ENCODE measurements around the gene FKBP1A. TPM values are rescaled to one million over a fixed set of nuclear protein-coding genes. Genes with fewer than 3 reads are reported as not detected.
"Not testable (repeated sequence)": the region's sequence is repeated elsewhere in the genome, so short reads cannot be mapped to it uniquely, and the experiment has no call there.

Gene FKBP1A
- total RNA-seq, 3 donors from 2014 or later: 115 to 191 (median 128) TPM

DNA sequence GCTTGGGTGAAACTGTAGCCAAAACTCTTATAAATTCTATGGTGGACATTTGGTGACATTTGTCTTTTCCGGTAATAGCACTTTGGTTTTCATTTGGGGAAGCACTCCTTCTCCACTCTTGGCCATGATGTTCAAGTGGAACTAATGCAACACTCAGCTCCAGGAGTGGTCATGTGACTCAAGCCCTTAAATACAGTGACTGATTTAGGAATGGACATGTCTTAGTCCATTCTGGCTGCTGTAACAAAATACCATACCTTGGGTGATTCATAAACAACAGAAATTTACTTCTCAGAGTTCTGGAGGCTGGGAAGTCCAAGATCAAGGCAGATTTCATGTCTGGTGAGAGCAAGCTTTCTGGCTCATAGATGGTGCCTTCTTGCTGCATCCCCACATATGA is 10.8 kb upstream of the FKBP1A start:
- H3K4me3 ChIP-seq: no peak overlapping the region
- H3K27ac ChIP-seq: no peak overlapping the region
- TF ChIP-seq, protein P1, sequence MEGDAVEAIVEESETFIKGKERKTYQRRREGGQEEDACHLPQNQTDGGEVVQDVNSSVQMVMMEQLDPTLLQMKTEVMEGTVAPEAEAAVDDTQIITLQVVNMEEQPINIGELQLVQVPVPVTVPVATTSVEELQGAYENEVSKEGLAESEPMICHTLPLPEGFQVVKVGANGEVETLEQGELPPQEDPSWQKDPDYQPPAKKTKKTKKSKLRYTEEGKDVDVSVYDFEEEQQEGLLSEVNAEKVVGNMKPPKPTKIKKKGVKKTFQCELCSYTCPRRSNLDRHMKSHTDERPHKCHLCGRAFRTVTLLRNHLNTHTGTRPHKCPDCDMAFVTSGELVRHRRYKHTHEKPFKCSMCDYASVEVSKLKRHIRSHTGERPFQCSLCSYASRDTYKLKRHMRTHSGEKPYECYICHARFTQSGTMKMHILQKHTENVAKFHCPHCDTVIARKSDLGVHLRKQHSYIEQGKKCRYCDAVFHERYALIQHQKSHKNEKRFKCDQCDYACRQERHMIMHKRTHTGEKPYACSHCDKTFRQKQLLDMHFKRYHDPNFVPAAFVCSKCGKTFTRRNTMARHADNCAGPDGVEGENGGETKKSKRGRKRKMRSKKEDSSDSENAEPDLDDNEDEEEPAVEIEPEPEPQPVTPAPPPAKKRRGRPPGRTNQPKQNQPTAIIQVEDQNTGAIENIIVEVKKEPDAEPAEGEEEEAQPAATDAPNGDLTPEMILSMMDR (IDR thresholded peaks at IDR 0.05): no peak
- TF ChIP-seq POLR2A (IDR thresholded peaks at IDR 0.05) (no peak), POLR2AphosphoS5 (IDR thresholded peaks at IDR 0.05) (no peak)
- intact Hi-C loops (cut with DNase I; ENCODE audit: low total_unique reads): no loop called here
- no peak for DNase-seq (ENCODE audit: low spot score in 2 of 2)
- H3K27me3 ChIP-seq: no peaks in the 10 kb centered on the region
- H3K4me1 ChIP-seq: no peaks in the 10 kb centered on the region
- no peaks in the 10 kb centered on the region for H3K36me3 ChIP-seq
- H3K9me3 ChIP-seq: no peaks in the 10 kb centered on the region

DNA sequence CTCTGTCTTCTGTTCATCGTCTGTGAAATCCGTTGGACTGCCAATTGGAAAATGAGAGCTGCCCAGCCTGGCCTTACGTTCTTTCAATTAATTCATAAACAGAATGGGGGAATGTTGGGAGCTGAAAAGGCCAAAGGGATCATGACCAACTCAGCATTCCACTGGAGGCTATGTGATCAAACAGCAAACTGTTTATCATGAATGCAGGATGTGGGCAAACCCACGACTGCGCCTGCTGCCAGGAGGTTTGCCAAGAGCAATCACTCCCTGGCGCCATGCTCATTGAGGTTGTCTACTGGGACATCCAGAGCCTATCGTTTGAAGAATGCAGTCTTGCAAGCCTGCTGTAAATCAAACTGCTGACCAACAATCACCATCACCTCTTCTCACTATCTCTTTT is 9.3 kb upstream of the FKBP1A start:
- Histone ChIP-seq H3K4me3 (no peak overlapping the region), H3K27me3 (no peaks in the 10 kb centered on the region), H3K9me3 (no peaks in the 10 kb centered on the region), H3K4me1 (no peaks in the 10 kb centered on the region), H3K27ac (no peak overlapping the region), H3K36me3 (no peaks in the 10 kb centered on the region)
- no peak for DNase-seq (ENCODE audit: low spot score in 2 of 2)
- TF ChIP-seq POLR2A (IDR thresholded peaks at IDR 0.05) (no peak), POLR2AphosphoS5 (IDR thresholded peaks at IDR 0.05) (no peak)
- TF ChIP-seq, protein P1 (IDR thresholded peaks at IDR 0.05): no peak
- intact Hi-C loops (cut with DNase I; ENCODE audit: low total_unique reads): no loop called here

DNA sequence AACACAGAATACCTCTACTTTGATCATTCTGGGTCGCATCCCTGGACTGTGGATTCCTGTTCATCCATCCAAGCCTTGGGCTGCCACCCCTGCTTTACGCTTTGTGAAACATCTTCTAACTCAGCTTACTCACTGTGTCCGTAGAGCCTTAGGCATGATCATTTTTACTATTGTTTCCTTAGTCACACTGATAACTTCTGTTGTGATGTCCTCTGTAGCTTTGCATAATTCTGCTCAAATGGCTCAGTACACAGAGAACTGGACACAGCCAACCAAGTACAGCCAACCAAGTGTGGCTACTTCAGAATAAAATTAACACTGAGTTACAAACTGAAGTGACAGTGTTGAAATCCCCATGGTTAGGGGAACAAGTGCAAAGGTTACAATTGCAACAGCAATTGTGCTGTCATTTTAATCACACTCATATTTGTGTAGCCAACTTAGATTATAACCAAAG is 8.6 kb upstream of the FKBP1A start:
- no peaks in the 10 kb centered on the region for H3K9me3 ChIP-seq
- TF ChIP-seq, protein P1 (IDR thresholded peaks at IDR 0.05): no peak
- TF ChIP-seq POLR2AphosphoS5 (IDR thresholded peaks at IDR 0.05) (no peak), POLR2A (IDR thresholded peaks at IDR 0.05) (no peak)
- no peak for DNase-seq (ENCODE audit: low spot score in 2 of 2)
- intact Hi-C loops (cut with DNase I; ENCODE audit: low total_unique reads): no loop called here
- H3K27ac ChIP-seq: no peak overlapping the region
- H3K4me3 ChIP-seq: no peak overlapping the region
- no peaks in the 10 kb centered on the region for H3K27me3 ChIP-seq
- no peaks in the 10 kb centered on the region for H3K4me1 ChIP-seq
- no peaks in the 10 kb centered on the region for H3K36me3 ChIP-seq

DNA sequence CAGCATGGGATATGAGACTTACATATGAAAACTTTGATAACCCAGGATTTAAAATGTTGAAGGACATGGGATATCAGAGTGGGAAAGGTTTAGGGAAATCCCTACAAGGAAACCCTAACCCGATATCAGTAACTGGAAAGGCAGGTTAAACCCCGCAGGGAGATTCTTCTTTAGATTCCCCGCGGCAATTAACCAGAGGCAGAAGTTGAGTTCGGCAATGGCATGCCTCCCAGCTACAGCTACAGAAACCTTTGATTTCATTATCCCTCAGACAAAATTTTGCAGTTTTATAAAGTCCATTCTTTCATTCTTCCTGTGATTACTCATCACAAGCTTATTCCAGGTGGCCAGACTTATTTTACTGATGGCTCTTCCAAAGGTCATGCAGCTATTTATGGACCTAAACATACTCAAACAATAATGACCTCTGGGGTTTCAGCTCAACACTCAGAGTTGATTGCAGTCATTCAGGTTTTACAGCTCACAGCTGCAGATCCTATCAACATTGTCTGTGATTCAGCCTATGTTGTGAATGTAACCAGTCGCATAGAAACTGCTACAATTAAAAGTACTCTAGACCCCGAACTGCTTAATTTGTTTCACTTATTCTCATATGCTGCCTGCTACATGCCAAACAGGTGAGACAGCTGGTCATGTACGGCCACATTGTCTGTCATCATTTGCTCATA is 7.0 kb upstream of the FKBP1A start:
- DNase-seq (ENCODE audit: low spot score in 2 of 2): not testable (repeated sequence)

DNA sequence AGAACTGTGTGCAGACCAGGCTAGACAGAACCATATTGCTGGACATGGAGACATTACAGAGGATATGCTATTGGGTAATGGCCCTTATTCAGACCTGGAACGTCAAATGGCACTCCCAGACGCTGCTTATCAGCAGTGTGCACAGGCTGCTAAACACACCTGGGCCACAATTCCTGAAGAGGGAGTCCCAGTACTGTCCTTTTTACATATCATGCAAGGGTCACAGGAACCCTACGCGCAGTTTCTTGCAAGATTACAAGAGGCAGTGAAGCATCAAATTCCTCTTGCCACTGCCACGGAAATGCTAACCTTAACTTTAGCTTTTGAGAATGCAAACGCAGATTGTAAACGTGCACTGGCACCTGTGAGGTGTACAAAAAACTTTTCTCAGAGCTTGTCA is 5.3 kb upstream of the FKBP1A start:
- intact Hi-C loops (cut with DNase I; ENCODE audit: low total_unique reads); H3K4me1 ChIP-seq; DNase-seq (ENCODE audit: low spot score in 2 of 2); H3K4me3 ChIP-seq; H3K36me3 ChIP-seq; H3K27ac ChIP-seq; H3K9me3 ChIP-seq; H3K27me3 ChIP-seq: not testable (repeated sequence)

More for the DNA sequence above, 7.0 kb upstream of the FKBP1A start:
- H3K9me3 ChIP-seq; H3K4me3 ChIP-seq; intact Hi-C loops (cut with DNase I; ENCODE audit: low total_unique reads); H3K27me3 ChIP-seq; H3K4me1 ChIP-seq; H3K36me3 ChIP-seq: not testable (repeated sequence)
- H3K27ac ChIP-seq: peak overlapping the region; percentile 20 to 50

DNA sequence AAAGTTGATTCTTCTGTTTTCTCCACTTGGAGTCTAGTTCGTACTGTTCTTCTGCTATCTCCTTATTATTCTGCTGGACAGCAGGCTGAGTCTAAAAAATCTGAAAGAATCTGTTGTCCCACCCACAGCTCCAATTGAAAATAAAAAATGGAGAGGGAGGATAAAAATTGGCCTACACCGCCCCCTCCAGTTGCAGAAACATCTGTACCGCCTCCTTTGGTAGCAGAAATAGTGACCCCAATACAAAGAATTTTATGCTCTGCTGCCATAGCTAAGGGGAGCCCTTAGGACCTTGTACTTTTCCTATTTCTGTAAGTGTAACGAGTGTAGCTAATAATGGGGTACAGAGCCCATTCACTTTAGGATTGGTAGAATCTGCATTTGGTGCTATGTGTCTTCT is 4.9 kb upstream of the FKBP1A start:
- no peaks in the 10 kb centered on the region for H3K27me3 ChIP-seq
- H3K9me3 ChIP-seq: no peaks in the 10 kb centered on the region
- H3K36me3 ChIP-seq: no peaks in the 10 kb centered on the region
- TF ChIP-seq POLR2A (IDR thresholded peaks at IDR 0.05): no peak
- TF ChIP-seq, protein P1 (IDR thresholded peaks at IDR 0.05): no peak
- no peak for TF ChIP-seq POLR2AphosphoS5 (IDR thresholded peaks at IDR 0.05)
- no peaks in the 10 kb centered on the region for H3K4me1 ChIP-seq
- no peak overlapping the region for H3K27ac ChIP-seq
- DNase-seq (ENCODE audit: low spot score in 2 of 2): no peak
- no peak overlapping the region for H3K4me3 ChIP-seq
- intact Hi-C loops (cut with DNase I; ENCODE audit: low total_unique reads): loop anchor here (1.0 kb wide), 1 partner anchor 19 kb away; no protein-coding TSS in a partner anchor
